GM23338 (cell line): ENCODE results near the gene GAK. TPM values are rescaled to one million over a fixed set of nuclear protein-coding genes. Genes with fewer than 3 reads are reported as not detected.

Experiments used
- ATAC-seq: fragments of 200-7000 bp; cut with Tn5 transposase; 3 replicates; pipeline ENCODE4 v1.9.1; 2020
- DNase-seq: peaks from one replicate; pipeline ENCODE4 v3.0.0-alpha.2; 2015; ENCODE audit warnings: low spot score
- H2AFZ ChIP-seq: fragments of 200-600 bp; sonication (generic); 2 replicates; pipeline ENCODE4 v1.8.0; 2016; ENCODE audit warnings: antibody characterized with exemption, mild to moderate bottlenecking, moderate library complexity
- H3F3A ChIP-seq: fragments of 200-600 bp; sonication (generic); replicated peaks from 2 replicates; pipeline ENCODE4 v1.8.0; 2017; ENCODE audit warnings: antibody characterized with exemption, mixed run types, low read depth
- H3K27ac ChIP-seq: fragments of 200-600 bp; sonication (generic); 2 replicates; pipeline ENCODE4 v1.6.1; 2016; ENCODE audit warnings: low read depth
- H3K27me3 ChIP-seq: fragments of 200-600 bp; sonication (generic); 2 replicates; pipeline ENCODE4 v1.8.0; 2016; ENCODE audit warnings: mild to moderate bottlenecking, mixed run types, moderate library complexity; ENCODE audit not compliant: insufficient read depth
- H3K36me3 ChIP-seq: fragments of 200-600 bp; sonication (generic); 2 replicates; pipeline ENCODE4 v1.8.0; 2016; ENCODE audit warnings: mild to moderate bottlenecking; ENCODE audit not compliant: insufficient read depth
- H3K4me1 ChIP-seq: fragments of 200-600 bp; sonication (generic); 2 replicates; pipeline ENCODE4 v1.8.0; 2016; ENCODE audit warnings: mild to moderate bottlenecking, moderate library complexity; ENCODE audit not compliant: insufficient read depth
- H3K4me2 ChIP-seq: fragments of 200-600 bp; sonication (generic); 2 replicates; pipeline ENCODE4 v1.7.1; 2017; ENCODE audit warnings: mixed run types
- H3K4me3 ChIP-seq: fragments of 200-600 bp; sonication (generic); 2 replicates; pipeline ENCODE4 v1.6.1; 2016; ENCODE audit warnings: mixed run types
- H3K79me2 ChIP-seq: fragments of 200-600 bp; sonication (generic); replicated peaks from 2 replicates; pipeline ENCODE4 v1.8.0; 2017; ENCODE audit warnings: mild to moderate bottlenecking; ENCODE audit not compliant: insufficient read depth
- H3K9me2 ChIP-seq: fragments of 200-600 bp; sonication (generic); 2 replicates; pipeline ENCODE4 v1.8.0; 2017; ENCODE audit not compliant: insufficient read depth
- H4K20me1 ChIP-seq: fragments of 200-600 bp; sonication (generic); replicated peaks from 2 replicates; pipeline ENCODE4 v1.8.0; 2017; ENCODE audit warnings: mild to moderate bottlenecking; ENCODE audit not compliant: insufficient read depth
- H3K27ac Mint-ChIP-seq: 2 replicates; pipeline ENCODE4 v1.8.0; 2020; ENCODE audit warnings: inconsistent platforms, mild to moderate bottlenecking, moderate library complexity, mixed read lengths
- H3K27me3 Mint-ChIP-seq: 3 replicates; pipeline ENCODE4 v1.8.0; 2022; ENCODE audit warnings: low read depth, mild to moderate bottlenecking, moderate library complexity, mixed read lengths, inconsistent platforms; ENCODE audit not compliant: insufficient read depth, poor library complexity
- H3K36me3 Mint-ChIP-seq: 3 replicates; pipeline ENCODE4 v1.8.0; 2021; ENCODE audit warnings: low read depth, mild to moderate bottlenecking, inconsistent platforms, moderate library complexity, mixed read lengths
- H3K4me1 Mint-ChIP-seq: 3 replicates; pipeline ENCODE4 v1.8.0; 2020; ENCODE audit warnings: mild to moderate bottlenecking, inconsistent platforms, mixed read lengths
- H3K4me3 Mint-ChIP-seq: 3 replicates; pipeline ENCODE4 v1.8.0; 2021; ENCODE audit warnings: moderate library complexity, mild to moderate bottlenecking, inconsistent platforms, mixed read lengths
- H3K9me3 Mint-ChIP-seq: 3 replicates; pipeline ENCODE4 v1.8.0; 2020; ENCODE audit warnings: moderate library complexity, mild to moderate bottlenecking, inconsistent platforms, mixed read lengths
- EZH2 ChIP-seq: fragments of 200-600 bp; sonication (generic); IDR thresholded peaks from one replicate; pipeline ENCODE4 v1.8.0; 2017; ENCODE audit warnings: antibody characterized with exemption, mild to moderate bottlenecking, low read depth; ENCODE audit not compliant: unreplicated experiment
- EZH2phosphoT487 ChIP-seq: fragments of 200-600 bp; sonication (generic); IDR thresholded peaks from one replicate; pipeline ENCODE4 v1.8.1; 2018; ENCODE audit warnings: antibody characterized with exemption; ENCODE audit not compliant: unreplicated experiment
- polyA plus RNA-seq: library from polyadenylated mRNA; unstranded; fragments of >200 nt; fragmentation: Nextera tagmentation; extraction: Ambion mirVana; gene quantifications from 2 replicates; pipeline ENCODE4 v1.2.1, GENCODE V29; 2016
- total RNA-seq: library from RNA; depleted of rRNA; stranded (reverse); fragments of >200 nt; shearing (Covaris generic); gene quantifications from 2 replicates; pipeline ENCODE4 v1.2.3, GENCODE V29; 2014
- TF ChIP-seq, protein P1 (sequence below), 2 experiments: fragments of 200-600 bp in 1 of 2; sonication (generic) in 1 of 2; conservative IDR thresholded peaks; 2 replicates each; pipeline versions ENCODE4 v1.5.1 to v1.6.1; 2016 to 2017; ENCODE audit warnings: antibody characterized with exemption in 2 of 2, low read depth in 2 of 2, mild to moderate bottlenecking in 2 of 2, moderate library complexity in 1 of 2
- TF ChIP-seq, protein P2 (sequence below): fragments of 250-450 bp; sonication (Bioruptor Pico); IDR thresholded peaks from 2 replicates; pipeline ENCODE4 v1.5.0; 2020; ENCODE audit warnings: mild to moderate bottlenecking, moderate library complexity

Gene GAK
- total and polyA plus RNA-seq, 2 experiments from 2014 or later = 48.5 to 124 TPM

DNA sequence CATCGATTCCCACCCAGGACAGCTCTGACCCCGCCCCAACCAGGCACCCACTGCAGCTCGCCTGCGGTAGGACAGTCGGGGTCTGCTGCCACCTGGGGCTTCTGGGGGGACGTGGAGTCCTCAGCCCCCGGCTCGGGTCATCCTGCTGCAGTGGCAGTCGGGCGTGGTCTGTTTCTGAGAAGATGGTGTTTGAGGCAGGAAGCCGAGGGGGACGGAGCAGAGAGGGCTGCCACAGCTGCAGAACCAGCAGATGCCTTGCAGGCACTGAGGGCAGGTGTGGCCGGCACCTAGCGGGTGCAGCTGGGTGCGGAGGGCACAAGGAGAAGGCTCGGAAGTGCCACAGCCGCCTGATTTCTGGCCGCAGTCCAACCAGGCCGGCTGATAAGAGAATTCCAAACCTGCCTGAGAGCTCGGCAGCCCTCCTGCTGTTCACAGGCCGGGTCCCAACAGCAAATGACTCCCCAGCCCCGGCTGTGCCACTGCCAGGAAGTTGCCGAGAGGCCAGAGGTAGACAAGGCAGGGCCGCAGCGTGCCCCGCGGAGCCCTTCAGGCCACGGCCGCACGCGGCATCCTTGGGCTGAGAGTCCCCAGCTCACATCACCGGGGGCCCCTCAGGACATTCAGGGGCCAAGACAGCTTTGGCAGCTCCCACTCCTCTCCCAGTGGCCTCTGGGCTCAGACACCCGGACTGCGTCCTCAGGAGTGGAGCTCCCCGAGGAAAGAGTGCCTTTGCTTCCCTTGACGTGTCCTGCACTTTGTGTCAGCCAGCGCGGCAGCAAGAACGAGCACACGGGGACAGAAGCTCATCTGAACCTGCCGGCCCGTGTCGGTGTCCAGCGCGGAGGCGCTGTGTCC is 96.7 kb downstream of the GAK start (continued):
- TF ChIP-seq, protein P1, sequence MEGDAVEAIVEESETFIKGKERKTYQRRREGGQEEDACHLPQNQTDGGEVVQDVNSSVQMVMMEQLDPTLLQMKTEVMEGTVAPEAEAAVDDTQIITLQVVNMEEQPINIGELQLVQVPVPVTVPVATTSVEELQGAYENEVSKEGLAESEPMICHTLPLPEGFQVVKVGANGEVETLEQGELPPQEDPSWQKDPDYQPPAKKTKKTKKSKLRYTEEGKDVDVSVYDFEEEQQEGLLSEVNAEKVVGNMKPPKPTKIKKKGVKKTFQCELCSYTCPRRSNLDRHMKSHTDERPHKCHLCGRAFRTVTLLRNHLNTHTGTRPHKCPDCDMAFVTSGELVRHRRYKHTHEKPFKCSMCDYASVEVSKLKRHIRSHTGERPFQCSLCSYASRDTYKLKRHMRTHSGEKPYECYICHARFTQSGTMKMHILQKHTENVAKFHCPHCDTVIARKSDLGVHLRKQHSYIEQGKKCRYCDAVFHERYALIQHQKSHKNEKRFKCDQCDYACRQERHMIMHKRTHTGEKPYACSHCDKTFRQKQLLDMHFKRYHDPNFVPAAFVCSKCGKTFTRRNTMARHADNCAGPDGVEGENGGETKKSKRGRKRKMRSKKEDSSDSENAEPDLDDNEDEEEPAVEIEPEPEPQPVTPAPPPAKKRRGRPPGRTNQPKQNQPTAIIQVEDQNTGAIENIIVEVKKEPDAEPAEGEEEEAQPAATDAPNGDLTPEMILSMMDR (conservative IDR thresholded peaks at IDR 0.05; ENCODE audit: low read depth in 2 of 2) = no peak
- TF ChIP-seq, protein P2, sequence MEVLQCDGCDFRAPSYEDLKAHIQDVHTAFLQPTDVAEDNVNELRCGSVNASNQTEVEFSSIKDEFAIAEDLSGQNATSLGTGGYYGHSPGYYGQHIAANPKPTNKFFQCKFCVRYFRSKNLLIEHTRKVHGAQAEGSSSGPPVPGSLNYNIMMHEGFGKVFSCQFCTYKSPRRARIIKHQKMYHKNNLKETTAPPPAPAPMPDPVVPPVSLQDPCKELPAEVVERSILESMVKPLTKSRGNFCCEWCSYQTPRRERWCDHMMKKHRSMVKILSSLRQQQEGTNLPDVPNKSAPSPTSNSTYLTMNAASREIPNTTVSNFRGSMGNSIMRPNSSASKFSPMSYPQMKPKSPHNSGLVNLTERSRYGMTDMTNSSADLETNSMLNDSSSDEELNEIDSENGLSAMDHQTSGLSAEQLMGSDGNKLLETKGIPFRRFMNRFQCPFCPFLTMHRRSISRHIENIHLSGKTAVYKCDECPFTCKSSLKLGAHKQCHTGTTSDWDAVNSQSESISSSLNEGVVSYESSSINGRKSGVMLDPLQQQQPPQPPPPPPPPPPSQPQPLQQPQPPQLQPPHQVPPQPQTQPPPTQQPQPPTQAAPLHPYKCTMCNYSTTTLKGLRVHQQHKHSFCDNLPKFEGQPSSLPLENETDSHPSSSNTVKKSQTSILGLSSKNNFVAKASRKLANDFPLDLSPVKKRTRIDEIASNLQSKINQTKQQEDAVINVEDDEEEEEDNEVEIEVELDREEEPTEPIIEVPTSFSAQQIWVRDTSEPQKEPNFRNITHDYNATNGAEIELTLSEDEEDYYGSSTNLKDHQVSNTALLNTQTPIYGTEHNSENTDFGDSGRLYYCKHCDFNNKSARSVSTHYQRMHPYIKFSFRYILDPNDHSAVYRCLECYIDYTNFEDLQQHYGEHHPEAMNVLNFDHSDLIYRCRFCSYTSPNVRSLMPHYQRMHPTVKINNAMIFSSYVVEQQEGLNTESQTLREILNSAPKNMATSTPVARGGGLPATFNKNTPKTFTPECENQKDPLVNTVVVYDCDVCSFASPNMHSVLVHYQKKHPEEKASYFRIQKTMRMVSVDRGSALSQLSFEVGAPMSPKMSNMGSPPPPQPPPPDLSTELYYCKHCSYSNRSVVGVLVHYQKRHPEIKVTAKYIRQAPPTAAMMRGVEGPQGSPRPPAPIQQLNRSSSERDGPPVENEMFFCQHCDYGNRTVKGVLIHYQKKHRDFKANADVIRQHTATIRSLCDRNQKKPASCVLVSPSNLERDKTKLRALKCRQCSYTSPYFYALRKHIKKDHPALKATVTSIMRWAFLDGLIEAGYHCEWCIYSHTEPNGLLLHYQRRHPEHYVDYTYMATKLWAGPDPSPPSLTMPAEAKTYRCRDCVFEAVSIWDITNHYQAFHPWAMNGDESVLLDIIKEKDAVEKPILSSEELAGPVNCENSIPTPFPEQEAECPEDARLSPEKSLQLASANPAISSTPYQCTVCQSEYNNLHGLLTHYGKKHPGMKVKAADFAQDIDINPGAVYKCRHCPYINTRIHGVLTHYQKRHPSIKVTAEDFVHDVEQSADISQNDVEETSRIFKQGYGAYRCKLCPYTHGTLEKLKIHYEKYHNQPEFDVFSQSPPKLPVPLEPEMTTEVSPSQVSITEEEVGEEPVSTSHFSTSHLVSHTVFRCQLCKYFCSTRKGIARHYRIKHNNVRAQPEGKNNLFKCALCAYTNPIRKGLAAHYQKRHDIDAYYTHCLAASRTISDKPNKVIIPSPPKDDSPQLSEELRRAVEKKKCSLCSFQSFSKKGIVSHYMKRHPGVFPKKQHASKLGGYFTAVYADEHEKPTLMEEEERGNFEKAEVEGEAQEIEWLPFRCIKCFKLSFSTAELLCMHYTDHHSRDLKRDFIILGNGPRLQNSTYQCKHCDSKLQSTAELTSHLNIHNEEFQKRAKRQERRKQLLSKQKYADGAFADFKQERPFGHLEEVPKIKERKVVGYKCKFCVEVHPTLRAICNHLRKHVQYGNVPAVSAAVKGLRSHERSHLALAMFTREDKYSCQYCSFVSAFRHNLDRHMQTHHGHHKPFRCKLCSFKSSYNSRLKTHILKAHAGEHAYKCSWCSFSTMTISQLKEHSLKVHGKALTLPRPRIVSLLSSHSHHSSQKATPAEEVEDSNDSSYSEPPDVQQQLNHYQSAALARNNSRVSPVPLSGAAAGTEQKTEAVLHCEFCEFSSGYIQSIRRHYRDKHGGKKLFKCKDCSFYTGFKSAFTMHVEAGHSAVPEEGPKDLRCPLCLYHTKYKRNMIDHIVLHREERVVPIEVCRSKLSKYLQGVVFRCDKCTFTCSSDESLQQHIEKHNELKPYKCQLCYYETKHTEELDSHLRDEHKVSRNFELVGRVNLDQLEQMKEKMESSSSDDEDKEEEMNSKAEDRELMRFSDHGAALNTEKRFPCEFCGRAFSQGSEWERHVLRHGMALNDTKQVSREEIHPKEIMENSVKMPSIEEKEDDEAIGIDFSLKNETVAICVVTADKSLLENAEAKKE (CRISPR knock-in tag) = no peak
- TF ChIP-seq EZH2phosphoT487 = no peak

- Histone ChIP-seq H3K4me1 (no peaks in the 10 kb centered on the region), H2AFZ (no peak overlapping the region), H3K4me3 (no peak overlapping the region), H3K9me2 (no peaks in the 10 kb centered on the region), H3K4me2 (no peak overlapping the region), H3K79me2 (no peaks in the 10 kb centered on the region), H3K36me3 (no peaks in the 10 kb centered on the region), H3K27ac (no peak overlapping the region), H4K20me1 (no peaks in the 10 kb centered on the region), H3F3A (no peaks in the 10 kb centered on the region), H3K27me3 (no peaks in the 10 kb centered on the region)
- H3K4me1 Mint-ChIP-seq = no peaks in the 10 kb centered on the region
- TF ChIP-seq EZH2 = no peak
- H3K27ac Mint-ChIP-seq = no peak overlapping the region
- peaks cover 15% of the 10 kb centered on the region for H3K9me3 Mint-ChIP-seq
- peaks cover 5% of the 10 kb centered on the region for H3K27me3 Mint-ChIP-seq
- DNase-seq (no peak), ATAC-seq (no peak)
- no peak overlapping the region for H3K4me3 Mint-ChIP-seq
- peaks cover 5% of the 10 kb centered on the region; the same call in 1 of the 3 replicates for H3K36me3 Mint-ChIP-seq
Observed at GRCh38 chr4:834368-835147, 97.6 kb downstream of the GAK start.
